GM21447 (cell line): ENCODE measurements around the gene CA7.
"Not testable (repeated sequence)": the region's sequence is repeated elsewhere in the genome, so short reads cannot be mapped to it uniquely, and the experiment has no call there.

Experiments
- ATAC-seq: cut with Tn5 transposase; IDR thresholded peaks from one replicate; pipeline ENCODE4 v1.9.1; 2021; ENCODE audit not compliant: unreplicated experiment

The CA7 gene

GRCh38 chr16:66895999-66896398 lies 51.8 kb downstream of the CA7 start:
- ATAC-seq: no peak

- not testable (repeated sequence) for ATAC-seq
These were observed 52.5 kb downstream of the CA7 start for GRCh38 chr16:66896682-66897081.

- no peak for ATAC-seq
These were observed 54.0 kb downstream of the CA7 start for GRCh38 chr16:66898207-66898606.

GRCh38 chr16:66898933-66899309 lies 54.7 kb downstream of the CA7 start:
- ATAC-seq: no peak

- ATAC-seq: no peak
These were observed 55.2 kb downstream of the CA7 start for GRCh38 chr16:66899310-66899944.

GRCh38 chr16:66899945-66900710 lies 55.9 kb downstream of the CA7 start:
- no peak for ATAC-seq

GRCh38 chr16:66900721-66901441 lies 56.7 kb downstream of the CA7 start:
- ATAC-seq: no peak

GRCh38 chr16:66901626-66902025 lies 57.4 kb downstream of the CA7 start:
- ATAC-seq: no peak

GRCh38 chr16:66902648-66903543 lies 58.7 kb downstream of the CA7 start:
- no peak for ATAC-seq
